GM03348 (cell line): ENCODE data around the gene UPP2.

Source experiments
- DNase-seq: peaks from one replicate; pipeline ENCODE4 v3.0.0; 2012; ENCODE audit warnings: low spot score

UPP2 gene

DNA sequence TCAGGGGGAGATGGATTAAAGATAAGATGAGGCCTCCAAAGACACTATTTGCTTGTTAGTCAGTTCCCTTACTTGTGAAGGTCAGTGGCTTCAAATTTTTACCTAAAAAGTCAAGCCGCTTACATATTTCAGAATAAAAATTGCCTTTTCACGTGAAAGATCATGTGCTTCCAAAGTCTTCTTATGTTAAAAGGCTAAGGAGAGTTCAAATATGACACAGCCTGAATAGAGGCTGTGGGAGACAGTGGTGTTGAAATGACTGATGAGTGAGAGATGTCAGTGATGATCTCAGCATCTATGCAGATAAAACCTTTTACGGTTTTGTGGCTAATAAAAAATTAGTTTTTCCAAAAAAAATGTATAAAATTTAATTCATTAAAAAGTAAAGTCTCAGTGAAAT lies 40.5 kb downstream of the UPP2 start:
- DNase-seq, result no peak

GRCh38 chr2:158142568-158143332 lies 41.1 kb downstream of the UPP2 start:
- no peak for DNase-seq

GRCh38 chr2:158143703-158144360 lies 42.2 kb downstream of the UPP2 start:
- no peak for DNase-seq

- DNase-seq, result no peak
These were observed 43.4 kb downstream of the UPP2 start for GRCh38 chr2:158144914-158145625.

DNA sequence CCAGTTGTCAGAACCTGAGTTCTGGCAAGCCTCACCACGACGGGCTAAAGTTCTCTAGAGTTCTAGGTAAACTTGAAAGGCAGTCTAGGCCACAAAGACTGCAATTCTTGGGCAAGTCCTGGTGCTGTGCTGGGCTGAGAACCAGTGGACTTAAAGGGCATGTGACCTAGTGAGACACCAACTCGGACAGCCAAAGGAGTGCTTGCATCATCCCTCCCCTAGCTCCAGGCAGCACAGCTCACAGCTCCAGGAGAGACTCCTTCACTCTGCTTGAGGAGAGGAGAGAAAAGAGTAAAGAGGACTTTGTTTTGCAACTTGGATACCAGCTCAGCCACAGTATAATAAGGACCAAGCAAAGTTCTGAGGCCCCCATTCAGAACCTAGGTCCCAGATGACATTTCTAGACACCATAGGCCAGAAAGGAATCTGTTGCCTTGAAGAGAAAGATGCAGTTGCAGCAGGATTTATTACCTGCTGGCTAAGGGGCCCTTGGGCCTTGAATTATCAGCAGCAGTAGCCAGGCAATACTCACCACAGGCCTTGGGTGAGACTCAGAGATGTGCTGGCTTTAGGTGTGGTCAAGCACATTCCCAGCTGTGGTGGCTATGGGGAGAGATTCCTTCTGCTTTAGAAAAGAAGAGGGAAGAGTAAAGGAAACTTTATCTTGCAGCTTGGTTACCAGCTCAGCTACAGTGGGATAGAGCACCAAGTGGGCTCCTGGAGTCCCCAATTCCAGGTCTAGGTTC lies 51.8 kb downstream of the UPP2 start:
- DNase-seq, result no peak

GRCh38 chr2:158154596-158154995 lies 52.9 kb downstream of the UPP2 start:
- DNase-seq, result no peak

DNA sequence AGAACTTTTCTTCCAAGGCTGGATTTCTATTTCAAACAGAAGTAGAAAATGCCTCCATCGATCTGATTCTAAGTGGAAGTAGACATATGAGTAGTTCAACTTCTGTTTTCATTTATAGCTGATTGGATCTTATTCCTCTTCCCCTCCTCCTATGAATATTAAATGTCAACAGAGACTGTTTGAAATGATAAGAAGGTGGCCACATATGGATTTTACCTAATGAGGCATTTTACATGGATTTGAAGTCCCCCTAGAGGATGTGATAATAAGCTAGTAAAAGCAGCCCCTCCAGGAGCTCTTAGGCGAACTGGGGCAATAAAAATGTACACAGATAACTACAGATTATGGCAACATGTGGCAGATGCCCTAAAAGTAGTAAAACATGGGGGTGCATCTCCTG lies 71.0 kb downstream of the UPP2 start:
- no peak for DNase-seq

- no peak for DNase-seq
These were observed 72.8 kb downstream of the UPP2 start for GRCh38 chr2:158174495-158174894.

GRCh38 chr2:158174956-158175355 lies 73.3 kb downstream of the UPP2 start:
- no peak for DNase-seq

DNA sequence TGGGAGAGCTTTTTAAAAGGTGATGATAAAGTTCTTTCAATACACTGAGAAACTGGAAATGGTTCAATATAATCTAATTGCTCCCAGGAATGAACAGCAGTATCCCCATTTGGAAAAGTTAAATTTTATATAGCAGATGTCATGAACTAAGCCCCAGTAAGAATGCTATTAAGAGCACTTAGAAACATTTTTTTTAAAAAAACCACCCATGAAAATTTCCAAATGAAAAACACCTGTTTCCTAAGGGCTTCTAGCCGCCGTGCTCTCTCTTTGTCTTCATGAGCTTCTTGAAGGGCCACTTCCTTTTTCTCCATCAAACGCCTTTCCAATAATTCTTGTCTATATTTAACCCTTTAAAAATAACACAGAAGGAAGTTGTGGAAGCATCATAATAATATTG lies 77.0 kb downstream of the UPP2 start:
- DNase-seq, result no peak

DNA sequence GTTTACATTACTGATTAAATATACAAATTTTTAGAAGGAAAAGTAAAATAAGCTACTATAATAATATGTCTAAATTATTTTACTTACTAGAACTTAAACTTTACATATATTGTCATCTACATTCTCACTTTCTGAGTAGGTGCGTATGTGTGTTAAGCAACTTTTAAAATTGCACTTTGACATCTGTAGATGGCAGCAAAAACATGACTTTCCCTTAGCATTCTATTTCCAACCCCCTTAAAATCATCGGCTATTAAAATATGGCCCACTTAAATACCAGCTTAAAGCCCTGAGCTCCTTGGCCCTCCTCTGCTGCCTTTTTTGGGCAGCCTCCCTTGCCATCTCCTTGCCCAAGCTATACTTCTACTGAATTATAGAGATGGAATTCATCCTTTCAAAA lies 78.0 kb downstream of the UPP2 start:
- DNase-seq, result peak; percentile 16

DNA sequence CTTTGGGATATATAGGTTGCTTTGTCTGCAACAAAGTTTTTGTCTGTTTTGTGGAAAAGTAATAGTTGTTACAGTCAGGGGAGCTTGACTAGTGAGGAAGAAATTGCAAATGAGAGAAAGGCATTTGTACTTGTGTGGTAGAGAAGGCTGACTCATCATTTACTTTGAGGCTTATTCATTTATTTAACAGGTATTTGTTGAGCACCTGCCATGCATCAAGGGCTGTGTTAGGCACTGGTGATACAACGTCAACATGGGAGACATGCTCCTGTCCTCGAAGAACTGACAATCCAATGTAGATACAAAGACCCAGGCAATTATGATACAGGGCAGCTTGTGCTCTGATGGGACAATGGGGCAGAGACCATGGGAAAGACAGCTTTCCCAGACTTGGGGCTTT lies 79.5 kb downstream of the UPP2 start:
- DNase-seq, result no peak

DNA sequence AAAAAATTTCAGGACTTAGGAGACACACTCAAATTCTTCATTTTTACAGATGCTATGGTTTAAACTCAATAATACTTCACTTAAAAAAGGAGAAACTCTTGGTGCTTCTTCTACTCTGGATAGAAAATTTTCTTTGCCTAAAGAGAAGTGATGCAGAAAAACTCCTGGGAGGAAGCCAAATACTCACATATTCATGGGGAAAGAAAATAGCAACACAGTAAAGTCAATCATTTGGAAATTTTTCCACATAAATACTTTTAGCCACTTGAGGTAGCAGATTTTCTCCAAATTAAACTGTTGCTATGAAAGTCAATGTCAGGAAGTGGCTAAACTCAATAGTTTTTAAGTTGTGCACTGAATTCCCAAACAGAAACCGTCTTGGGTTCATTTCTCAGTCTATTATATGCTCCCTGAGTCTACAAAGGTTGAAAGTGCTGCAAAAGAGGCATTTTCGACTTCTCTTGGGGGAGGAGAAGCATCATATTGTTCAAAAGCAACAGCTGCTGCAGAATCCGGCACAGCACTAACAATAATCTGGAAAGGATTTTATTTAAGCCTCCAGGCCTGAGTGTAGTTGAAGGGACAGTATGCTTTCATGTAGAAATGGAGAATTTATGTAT lies 81.1 kb downstream of the UPP2 start:
- no peak for DNase-seq

DNA sequence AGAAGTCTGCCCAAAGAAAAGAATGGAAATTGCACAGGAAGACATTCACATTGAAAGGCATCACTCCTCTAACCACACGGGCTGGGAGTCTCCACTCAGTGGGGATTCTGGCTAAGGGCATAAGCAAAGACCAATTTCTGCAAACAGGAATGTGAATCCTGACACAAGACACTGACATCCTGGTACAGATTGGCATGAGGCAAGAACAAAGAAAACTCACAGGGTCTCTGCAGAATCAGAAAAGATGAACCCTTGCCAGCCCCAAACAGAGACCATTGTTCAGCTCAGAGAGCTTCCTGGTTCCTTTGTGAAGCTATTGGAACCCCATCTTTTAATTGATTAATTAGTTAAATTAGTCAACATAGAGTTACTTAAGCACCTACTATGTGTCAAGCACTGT lies 82.3 kb downstream of the UPP2 start:
- DNase-seq, result no peak

GRCh38 chr2:158184556-158185343 lies 83.1 kb downstream of the UPP2 start:
- DNase-seq, result no peak
